ENCODE data around the gene STK38.
"Not testable (repeated sequence)": the region's sequence is repeated elsewhere in the genome, so short reads cannot be mapped to it uniquely, and the experiment has no call there.

Gene STK38

DNA sequence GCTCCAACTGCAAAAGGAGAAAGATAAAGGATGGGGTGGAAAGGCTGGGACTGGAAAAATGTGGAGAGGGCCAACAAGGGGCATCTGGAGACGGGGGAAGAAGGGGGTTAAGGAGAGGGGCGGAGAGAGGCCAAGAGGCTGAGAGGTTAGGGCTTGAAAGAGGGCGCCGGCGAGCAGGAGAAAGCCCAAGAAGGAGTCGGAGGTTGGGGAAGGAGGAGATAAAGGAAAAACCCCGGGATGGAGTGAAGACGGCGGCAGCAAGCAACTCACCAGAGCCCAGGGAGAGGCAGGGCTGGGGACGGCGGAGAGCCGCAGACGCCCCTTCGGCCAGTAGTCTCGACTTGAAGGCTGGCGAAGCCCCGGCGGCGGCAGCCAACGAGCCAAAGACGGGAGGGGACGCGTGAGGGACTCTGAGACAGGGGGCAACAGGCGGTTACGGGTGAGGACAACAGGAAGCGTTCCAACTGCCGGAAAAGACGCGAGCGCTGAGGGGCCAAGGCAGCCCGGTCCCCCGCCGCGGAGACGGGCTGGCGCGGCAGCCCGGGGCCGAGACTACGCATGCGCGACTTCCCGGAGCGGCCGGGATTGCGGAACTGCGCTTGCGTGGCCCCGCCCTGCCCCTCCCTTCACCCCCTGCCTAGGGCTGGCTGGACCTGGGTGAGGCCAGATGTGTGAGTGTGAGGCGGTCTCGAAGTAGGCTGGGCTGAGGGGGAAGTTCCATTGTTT is at the start of gene STK38:
Gene STK38 (minus strand): TSS at position 560 of the 726 bp plus-strand sequence. CDS start 7,277 bp downstream, outside the sequence.
- peak; percentile 20 to 42 for DNase-seq

DNA sequence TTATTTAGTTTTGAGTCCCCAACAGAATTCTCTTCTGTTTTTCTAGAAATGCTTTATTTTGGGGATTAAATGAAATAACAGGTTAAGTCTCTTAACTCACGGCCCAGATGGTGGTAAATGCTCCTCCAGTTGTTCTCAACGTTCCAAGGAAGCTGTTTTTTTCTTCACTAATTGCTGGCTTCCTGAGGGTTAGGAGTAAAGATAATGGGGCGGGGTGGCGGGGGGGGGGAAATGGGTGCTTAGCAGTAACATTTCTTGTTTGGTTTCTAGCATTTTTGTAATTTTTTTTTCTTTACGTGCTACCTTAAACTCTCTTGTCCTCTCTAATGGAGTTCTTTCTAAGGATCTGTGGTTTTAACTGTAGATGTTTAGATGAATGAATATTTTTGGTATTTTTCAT is 49.1 kb upstream of the STK38 start:
- DNase-seq, result no peak

DNA sequence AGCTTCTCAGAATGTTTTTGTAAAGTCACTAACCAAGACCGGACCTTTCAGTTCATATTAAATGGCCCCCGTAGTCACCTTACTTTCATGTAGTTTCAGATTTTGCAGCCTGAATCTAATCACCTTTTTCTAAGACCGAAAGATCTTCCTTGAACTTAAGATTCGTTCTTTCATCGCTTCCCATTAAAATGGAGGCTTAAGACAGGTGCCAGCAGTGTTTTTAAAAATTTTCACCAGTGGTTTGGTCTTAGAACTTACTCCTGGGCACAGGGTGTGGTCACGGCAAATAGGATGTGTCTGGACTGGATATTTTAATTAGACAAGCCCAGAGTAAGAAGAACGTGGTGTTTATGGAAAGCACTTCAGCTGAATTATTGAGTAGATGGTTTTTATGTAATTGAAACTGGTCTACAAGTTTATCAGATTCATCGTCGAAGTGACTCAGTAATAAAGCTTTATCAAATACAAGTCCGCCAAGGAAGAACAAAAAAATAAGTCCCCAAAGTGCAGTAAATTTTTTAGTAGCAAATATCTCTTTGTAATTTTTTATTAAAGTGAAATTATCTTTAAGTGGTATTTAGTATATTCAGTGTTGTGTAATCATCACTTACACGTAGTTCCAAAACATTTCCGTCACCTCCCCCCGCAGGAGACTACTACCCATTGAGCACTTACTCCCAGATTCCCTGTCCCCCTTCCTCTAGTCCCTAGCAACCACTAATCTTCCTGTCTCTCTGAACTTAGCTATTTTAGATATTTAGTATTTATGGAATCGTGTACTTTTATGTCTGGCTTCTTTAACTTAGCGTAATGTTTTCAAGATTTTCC is 47.8 kb upstream of the STK38 start:
- no peak for DNase-seq

DNA sequence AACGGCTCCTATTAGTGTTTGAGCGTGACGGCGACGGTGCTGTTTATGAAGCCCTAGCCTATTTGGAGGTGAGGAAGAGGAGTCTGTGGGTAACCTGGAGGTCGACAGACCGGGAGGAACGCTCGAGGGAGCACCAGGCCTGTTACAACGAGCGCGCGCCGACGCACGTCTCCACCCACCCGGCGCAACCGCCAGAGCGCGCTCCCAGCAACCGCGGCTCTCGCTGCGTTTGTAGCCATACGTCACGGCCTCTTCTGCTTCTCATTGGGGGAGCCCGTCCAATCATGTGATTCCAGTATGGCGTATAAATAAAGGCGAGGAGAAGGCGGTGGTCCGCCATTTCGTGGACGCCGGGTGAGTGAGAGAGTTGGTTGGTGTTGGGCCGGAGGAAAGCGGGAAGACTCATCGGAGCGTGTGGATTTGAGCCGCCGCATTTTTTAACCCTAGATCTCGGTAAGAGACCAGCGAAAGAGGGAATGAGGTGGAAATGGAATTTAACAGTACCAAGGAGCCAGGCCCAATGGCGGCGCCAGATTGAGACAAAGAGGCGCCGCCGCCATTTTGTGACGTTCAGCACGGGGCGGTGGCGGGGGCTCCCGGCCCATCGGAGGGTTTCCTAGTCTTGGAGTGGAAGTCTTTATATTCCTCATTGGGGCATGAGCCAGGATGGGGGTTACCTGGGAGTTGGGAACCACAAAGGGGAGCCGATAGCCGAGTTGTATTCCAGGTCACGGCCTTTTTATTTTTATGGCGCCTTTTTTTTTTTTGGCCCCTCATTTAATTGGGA is 46.9 kb upstream of the STK38 start, which contains the start of gene SRSF3:
Gene SRSF3 (plus strand): TSS at position 334 of the 787 bp plus-strand sequence. CDS start 2,401 bp downstream, outside the sequence.
- DNase-seq, result peak; percentile 74 to 96

DNA sequence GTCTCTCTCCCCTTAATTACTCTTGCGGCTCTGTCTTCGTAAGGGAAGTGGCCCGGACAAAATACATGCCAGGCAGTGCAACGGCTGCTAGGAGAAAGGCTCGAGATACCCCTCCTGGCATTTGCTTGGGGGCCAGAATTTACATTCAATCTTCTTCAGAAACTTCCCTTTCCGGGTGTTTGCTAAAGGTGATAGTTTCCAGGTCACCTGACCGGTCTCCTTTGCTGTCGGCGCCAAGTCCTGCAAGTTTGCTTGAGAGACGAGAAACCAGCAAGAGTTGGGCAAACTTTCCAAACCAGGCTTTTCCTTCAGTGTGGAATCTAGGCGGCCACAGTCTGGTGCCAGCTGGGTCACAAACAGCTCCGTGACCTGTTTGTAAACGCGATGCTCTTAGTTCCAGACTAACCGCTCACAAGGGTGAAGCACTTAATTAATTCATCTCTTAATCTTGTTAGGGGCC is 46.3 kb upstream of the STK38 start:
- no peak for DNase-seq

DNA sequence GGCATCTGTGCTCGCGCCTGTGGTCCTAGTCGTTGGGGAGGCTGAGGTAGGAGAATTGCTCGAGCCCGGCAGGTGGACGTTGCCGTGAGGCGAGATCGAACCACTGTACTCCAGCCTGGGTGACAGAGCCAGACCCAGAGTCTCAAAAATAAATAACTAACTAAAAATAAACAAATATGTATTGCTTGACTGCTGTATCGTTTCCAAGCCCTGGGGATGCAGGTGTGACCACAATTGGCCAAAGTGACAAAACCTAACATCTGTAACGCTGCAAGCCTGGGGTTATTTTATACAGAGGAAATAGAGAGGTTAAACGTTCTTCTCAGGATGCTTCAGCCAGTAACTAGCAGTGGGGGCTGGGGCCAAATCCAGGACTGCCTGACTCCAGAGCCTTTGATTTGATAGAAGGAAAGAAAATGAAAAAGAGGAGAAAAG is 45.0 kb upstream of the STK38 start:
- DNase-seq, result no peak

DNA sequence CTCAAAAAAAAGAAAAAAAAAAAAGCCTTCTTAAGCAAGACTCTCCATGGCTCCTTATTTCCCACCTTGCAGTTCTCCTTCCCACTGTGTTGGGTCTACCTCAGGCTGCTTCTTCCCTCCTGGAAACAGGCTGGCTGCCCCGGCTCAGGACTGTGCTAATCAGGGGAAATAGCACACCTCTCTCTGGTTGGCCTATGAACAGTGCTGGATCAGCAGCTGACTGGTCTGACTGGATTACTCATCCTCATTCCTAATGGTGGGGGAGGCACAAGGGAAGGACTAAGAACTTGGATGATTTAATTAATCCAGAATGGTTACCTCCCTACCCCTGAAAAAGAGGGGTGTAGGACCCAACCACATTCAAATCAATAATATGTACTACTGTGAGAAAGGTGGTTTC is 43.0 kb upstream of the STK38 start:
- no peak for DNase-seq

DNA sequence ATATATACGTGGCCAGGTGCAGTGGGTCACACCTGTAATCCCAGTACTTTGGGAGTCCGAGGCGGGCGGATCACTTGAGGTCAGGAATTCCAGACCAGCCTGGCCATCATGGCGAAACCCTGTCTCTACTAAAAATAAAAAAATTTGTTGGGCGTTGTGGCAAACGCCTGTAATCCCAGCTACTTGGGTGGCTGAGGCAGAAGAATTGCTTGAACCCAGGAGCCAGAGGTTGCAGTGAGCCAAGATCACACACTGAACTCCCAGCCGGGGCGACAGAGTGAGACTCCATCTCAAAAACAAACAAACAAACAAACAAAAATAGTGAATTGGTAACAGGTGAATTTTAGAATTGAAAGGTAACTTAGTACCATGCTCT is 41.7 kb upstream of the STK38 start:
- not testable (repeated sequence) for DNase-seq

DNA sequence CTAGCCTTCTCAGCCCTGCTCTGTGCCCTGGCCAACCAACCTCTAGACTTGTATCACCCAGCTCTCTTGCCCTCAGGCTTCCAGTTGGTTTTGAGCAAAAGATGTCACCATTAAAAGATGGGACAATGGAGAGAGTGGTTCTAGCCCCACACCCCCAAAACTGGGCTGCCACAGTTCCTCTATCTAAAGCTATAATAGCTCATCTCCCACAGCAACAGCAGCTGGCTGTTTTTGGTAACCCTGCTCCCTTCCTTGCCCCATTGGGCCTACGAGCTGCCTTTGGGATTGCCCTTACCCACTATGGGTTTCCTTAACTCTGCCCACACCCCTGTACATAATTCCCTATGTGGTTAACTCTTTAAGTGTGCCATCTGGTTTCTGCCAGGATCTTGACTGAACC is 39.3 kb upstream of the STK38 start:
- no peak for DNase-seq

DNA sequence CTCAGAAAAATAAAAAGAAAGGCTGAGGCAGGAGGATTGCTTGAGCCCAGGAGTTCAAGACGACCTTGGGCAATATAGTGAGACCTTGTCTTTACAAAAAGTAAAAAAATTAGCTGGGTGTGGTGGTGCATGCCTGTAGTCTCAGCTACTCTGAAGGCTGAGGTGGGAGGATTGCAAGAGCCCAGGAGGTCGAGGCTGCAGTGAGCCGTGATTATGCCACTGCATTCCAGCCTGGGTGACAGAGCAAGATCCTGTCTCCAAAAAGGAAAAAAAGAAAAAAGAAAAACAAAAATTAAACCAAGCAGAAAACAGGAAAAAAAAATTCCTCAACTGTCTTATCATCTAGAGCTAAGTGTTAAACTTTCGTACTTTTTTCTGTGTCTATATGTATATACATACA is 34.4 kb upstream of the STK38 start:
- DNase-seq, result no peak

DNA sequence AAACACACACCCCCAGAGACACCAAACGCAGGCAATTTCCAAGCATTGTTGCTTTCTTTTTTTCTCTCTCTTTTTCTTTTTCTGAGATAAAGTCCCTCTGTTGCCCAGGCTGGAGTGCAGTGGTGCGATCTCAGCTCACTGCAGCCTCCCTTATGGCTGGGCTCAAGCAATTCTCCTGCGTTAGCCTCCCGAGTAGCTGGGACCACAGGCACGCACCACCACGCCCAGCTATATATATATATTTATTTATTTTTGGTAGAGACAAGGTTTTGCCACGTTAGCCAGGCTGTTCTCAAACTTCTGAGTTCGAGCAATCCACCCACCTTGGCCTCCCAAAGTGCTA is 32.9 kb upstream of the STK38 start:
- no peak for DNase-seq

DNA sequence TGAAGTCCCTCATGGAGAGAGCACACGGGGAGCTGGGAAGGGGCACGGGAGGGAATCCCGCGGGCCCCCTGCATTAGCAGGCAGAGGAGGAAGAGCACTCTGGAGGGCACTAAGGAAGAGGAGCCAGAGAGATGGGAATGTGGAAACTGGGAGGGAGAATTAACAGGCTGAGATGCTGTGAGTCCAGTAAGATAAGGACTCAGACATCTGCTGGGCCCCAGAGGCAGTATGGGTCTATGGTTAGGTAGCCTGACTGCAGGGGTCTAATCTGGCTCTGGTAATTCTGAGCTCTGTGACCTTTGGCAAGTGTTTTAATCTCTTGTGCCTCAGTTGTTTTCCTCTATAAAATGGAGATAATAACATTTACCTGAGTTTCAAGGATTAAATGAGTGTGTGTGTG is 31.2 kb upstream of the STK38 start:
- no peak for DNase-seq

DNA sequence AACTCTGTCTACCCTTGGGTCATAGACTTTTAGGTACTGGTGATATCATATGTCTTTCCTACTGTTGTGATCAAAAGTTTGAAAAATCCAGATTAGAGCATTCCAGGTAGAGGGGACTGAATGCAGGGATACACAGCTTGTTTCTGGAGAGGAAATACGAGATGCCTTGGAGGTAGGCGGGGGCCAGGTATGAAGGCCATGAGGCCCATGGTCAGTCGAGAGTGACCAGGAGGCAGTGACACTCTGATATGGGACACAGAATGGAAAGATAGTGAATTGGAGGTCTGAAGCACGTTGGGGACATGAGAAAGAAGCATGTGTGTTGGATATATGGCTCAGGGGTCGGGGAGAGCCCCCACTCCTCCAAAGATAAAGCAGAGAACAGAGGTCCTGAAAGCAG is 30.8 kb upstream of the STK38 start:
- no peak for DNase-seq

DNA sequence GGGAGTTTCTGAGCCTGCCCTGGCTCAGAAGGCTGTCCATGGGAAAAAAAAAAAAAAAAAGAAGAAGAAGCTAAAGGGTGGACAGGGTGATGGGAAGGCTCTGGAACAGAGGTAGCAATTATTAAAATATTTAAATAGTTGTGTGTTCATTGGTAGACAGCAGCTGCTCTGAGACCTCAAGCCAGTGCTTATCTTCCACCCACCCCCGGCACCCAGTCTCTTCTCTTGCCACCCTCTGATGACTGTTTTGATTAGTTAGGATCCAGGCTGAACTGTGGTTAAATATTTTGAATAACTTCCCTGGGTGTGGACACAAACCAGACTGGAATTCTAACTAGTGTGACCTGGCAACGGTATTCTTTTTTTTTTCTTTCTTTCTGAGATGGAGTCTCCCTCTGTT is 30.0 kb upstream of the STK38 start:
- no peak for DNase-seq

DNA sequence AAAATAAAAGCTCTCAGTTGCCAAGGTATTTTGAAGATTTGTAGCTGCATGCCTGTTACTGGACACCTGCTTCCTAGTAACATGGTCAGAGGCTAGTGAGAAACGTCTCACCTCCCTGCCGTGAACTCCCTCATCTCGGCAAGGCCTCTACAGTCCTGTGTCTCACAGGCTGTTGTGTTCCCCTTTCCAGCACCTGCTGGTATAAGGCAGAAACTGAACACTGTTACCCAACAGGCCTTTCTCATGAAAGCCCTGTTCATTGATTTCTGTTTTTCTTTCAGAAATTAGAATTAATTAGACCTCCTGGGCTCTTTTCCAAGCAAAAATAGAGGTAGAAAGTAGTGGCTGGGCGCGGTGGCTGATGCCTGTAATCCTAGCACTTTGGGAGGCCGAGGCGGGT is 29.3 kb upstream of the STK38 start:
- DNase-seq, result no peak

DNA sequence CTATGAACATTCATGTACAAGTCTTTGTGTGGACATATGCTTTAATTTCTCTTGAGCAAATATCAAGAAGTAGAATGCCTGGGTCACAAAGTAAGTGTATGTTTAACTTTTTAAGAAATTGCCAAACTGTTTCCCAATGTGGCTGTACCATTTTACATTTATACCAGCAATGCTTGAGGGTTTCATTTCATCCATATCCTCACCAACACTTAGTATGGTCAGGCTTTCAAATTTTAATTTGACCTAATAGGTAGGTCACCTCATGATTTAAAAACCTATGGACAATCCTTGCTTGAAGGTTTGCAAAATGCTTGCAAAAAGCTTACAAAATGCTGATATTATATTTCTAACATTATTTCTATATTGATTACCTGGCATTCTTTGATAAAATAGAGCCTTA is 27.4 kb upstream of the STK38 start:
- DNase-seq, result no peak

DNA sequence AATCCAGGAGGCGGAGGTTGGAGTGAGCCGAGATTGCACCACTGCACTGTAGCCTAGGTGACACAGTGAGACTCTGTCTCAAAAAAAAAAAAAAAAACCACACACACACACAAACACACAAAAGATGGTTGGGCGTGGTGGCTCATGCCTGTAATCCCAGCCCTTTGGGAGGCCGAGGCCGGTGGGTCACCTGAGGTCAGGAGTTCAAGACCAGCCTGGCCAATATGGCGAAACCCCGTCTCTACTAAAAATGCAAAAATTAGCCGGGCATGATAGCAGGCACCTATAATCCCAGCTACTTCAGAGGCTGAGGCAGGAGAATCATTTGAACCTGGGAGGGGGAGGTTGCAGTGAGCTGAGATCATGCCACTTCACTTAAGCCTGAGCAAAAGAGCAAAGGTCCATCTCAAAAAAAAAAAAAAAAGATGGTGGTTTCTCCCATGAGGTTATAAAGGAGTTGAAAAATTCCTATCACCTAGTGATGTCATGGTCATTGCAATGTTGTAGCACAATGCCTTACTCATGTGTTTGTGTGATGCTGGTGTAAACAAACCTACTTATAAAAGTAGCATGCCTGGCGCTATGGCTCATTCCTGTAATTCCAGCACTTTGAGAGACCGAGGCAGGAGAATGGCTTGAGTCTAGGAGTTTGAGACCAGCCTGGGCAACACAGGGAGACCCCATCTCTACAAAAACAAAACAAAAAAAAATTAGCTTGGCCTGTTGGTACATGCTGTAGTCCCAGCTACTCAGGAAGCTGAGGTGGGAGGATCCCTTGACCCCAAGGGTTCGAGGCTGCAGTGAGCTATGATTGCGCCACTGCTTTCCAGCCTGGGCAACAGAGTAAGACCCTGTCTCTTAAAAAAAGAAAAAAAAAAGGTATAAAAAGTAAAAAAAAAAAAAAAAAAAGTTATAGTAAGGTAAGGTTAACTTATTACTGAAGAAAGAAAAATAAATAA is 25.4 kb upstream of the STK38 start:
- DNase-seq, result not testable (repeated sequence)

DNA sequence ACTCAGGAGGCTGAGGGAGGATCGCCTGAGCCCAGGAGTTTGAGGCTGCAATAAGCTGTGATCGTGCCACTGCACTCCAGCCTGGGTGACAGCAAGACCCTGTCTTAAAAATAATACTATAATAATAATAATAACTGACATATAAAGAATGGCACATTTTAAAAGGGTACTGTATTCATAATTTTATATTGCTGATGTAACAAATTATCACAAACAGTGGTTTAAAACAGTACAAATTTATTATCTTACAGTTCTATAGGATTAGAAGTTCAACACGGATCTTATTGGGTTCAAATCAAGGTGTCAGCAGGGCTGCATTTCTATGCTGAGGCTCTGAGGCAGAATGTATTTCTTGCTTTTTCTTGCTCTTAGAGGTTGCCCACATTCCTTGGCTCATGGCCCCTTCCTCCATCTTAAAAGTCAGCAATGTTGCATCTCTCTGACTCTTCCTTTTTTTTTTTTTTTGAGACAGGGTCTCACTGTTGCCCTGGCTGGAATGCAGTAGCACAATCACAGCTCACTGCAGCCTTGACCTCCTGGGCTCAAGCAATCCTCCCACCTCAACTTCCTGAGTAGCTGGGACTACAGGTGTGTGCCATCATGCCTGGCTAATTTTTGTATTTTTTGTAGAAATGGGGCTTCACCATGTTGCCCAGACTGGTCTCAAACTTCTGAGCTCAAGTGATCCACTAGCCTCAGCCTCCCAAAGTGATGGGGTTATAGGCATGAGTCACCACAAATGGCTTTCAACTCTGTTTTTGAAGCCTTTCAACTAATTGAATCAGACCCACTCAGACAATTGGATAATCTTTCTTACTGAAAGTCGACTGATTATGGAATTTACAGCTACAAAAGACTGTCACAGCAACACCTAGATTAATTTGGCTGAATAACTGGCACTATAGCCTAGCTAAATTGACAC is 24.1 kb upstream of the STK38 start:
- DNase-seq, result no peak

DNA sequence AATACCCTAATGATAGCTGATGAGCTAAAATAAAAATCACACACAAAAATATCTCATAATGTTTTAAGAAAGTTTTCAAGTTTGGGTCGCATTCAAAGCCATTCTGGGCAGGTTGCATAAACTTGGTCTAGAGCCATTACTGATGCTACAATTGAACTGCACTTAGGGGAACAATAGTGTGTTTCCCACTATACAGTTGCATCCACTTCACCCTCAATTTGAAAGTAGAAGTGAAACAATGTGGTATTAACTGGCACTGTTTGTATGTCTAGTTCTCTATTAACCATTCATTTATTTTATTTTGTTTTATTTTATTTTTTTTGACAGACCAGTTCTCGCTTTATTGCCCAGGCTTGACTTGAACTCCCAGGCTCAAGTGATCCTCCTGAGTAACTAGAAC is 23.0 kb upstream of the STK38 start:
- DNase-seq, result no peak

DNA sequence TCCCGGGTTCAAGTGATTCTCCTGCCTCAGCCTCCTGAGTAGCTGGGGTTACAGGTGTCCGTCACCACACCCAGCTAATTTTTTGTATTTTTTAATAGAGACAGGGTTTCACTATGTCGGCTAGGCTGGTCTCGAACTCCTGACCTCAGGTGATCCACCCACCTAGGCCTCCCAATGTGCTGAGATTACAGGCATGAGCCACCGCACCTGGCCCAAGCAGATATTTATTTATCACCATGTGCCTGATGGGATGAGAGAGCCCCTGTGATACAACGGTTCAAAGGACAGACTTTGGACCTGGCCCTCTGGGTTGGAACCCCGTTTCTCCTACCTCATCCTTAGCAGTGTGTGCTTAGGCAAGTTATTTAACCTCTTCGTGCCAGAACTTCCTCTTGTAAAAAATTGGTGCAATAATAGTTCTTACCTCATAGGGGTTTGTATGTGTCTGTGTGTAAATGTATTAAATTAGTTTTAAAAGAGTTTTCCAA is 19.2 kb upstream of the STK38 start:
- no peak for DNase-seq

DNA sequence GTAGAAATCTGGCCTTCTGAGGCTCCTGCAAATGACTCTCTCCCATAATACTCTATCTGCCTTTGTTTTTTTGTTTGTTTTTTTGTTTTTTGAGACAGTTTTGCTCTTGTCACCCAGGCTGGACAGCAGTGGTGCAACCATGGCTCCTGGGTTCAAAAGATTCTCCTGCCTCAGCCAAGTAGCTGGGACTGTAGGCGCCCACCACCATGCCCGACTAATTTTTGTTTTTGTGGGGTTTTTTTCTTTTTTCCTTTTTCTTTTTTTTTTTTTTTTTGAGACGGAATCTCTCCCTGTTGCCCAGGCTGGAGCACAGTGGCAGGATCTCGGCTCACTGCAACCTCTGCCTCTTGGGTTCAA is 16.6 kb upstream of the STK38 start:
- DNase-seq, result no peak

Measured in cerebellar nuclear complex (tissue), 1 donor.